Prostate gland (tissue), 2 donors: ENCODE data around the gene ASIP. TPM values are rescaled to one million over a fixed set of nuclear protein-coding genes. Genes with fewer than 3 reads are reported as not detected.
A peak's percentile ranks its signal among the peaks of the same experiment; 100 is the strongest.

Experiments used
- DNase-seq: peaks from one replicate; pipeline ENCODE4 v3.0.0-alpha.2; 2019; ENCODE audit warnings: low spot score
- H3K27ac ChIP-seq, 2 donors: fragments of 200-600 bp; sonication (generic); 2 replicates each; pipeline ENCODE4 v1.5.1; 2017 to 2019
- H3K27me3 ChIP-seq: fragments of 200-600 bp; sonication (generic); replicated peaks from 2 replicates; pipeline ENCODE4 v1.5.1; 2019; ENCODE audit not compliant: insufficient read depth
- H3K36me3 ChIP-seq, 2 donors: fragments of 200-600 bp; sonication (generic); 1 replicate in 1 of 2; 2 replicates in 1 of 2; pipeline versions ENCODE4 v1.5.1 to v1.8.1; 2017 to 2019
- H3K4me1 ChIP-seq: fragments of 200-600 bp; sonication (generic); replicated peaks from 2 replicates; pipeline ENCODE4 v1.5.1; 2019
- H3K4me3 ChIP-seq, 2 donors: fragments of 200-600 bp; sonication (generic); 2 replicates each; pipeline ENCODE4 v1.5.1; 2017 to 2019
- H3K9me3 ChIP-seq: fragments of 200-600 bp; sonication (generic); 2 replicates; pipeline ENCODE4 v1.5.1; 2017
- POLR2A ChIP-seq: fragments of 450-650 bp; IDR thresholded peaks from one replicate; pipeline ENCODE4 v1.6.1; 2016; ENCODE audit warnings: antibody characterized with exemption, mild to moderate bottlenecking
- POLR2AphosphoS5 ChIP-seq: sonication (generic); formaldehyde crosslinking; IDR thresholded peaks from one replicate; pipeline ENCODE4 v1.6.1; 2017; ENCODE audit warnings: antibody characterized with exemption
- WGBS: methylation state at CpG from one replicate; pipeline ENCODE4 v1.1.5; 2018; 5-methylcytosine and 5-hydroxymethylcytosine counted together
- intact Hi-C: fragments of 100-400 bp; cut with DNase I; formaldehyde crosslinking; loops from one replicate; pipeline ENCODE4 v1.14.2; 2022
- total RNA-seq, 2 donors: library from RNA; depleted of rRNA; stranded (reverse); fragments of >200 nt; gene quantifications; one replicate each; pipeline ENCODE4 v1.1.0, GENCODE V29; 2016
- TF ChIP-seq, protein P1 (sequence below), 4 experiments: fragments of 200-600 bp in 2 of 4; fragments of 450-650 bp in 2 of 4; sonication (generic) in 2 of 4; IDR thresholded peaks; 1 replicate in 3 of 4; 2 replicates in 1 of 4; pipeline ENCODE4 v1.5.1; 2016 to 2019; ENCODE audit warnings: antibody characterized with exemption in 4 of 4, mild to moderate bottlenecking in 2 of 4, moderate library complexity in 2 of 4

Gene ASIP
- total RNA-seq, 2 donors from 2014 or later = 3.6 TPM; not detected in 1

DNA sequence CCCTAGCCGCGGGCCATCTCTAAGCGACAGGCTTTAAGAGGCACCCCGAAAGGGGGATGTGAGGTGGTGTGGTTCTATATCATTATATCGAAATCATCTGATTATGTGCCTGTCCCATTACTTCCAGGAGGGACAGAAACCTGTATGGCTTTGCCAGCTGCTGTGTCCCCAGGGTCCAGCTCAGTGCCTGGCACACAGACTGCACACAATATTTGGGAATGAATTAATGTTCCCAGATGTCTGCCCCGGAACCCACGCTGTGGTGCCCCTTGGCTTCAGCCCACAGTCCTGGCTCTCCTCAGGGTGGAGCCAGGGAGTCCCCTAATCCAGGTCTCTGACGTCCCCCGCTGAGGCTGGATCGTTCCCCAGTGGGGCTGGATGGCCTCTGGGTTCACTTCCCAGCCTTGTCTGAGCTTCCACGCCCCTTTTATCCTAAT is 70.8 kb downstream of the ASIP start:
- no peak overlapping the region for H3K27ac ChIP-seq
- no peaks in the 10 kb centered on the region for H3K9me3 ChIP-seq
- TF ChIP-seq, protein P1, sequence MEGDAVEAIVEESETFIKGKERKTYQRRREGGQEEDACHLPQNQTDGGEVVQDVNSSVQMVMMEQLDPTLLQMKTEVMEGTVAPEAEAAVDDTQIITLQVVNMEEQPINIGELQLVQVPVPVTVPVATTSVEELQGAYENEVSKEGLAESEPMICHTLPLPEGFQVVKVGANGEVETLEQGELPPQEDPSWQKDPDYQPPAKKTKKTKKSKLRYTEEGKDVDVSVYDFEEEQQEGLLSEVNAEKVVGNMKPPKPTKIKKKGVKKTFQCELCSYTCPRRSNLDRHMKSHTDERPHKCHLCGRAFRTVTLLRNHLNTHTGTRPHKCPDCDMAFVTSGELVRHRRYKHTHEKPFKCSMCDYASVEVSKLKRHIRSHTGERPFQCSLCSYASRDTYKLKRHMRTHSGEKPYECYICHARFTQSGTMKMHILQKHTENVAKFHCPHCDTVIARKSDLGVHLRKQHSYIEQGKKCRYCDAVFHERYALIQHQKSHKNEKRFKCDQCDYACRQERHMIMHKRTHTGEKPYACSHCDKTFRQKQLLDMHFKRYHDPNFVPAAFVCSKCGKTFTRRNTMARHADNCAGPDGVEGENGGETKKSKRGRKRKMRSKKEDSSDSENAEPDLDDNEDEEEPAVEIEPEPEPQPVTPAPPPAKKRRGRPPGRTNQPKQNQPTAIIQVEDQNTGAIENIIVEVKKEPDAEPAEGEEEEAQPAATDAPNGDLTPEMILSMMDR (IDR thresholded peaks at IDR 0.05) = no peak
- TF ChIP-seq POLR2A (no peak), POLR2AphosphoS5 (no peak)
- WGBS = 33% methylated on average over 11 of the region's 11 CpGs
- H3K27me3 ChIP-seq = no peaks in the 10 kb centered on the region
- intact Hi-C loops = loop anchor here (1.0 to 10.0 kb wide), 3 partner anchors 161 to 463 kb away; no protein-coding TSS in a partner anchor
- peak overlapping the region in 1 of 2 donors; percentile 15 for H3K4me3 ChIP-seq
- no peaks in the 10 kb centered on the region for H3K36me3 ChIP-seq
- no peak for DNase-seq
- peaks cover 6% of the 10 kb centered on the region for H3K4me1 ChIP-seq

DNA sequence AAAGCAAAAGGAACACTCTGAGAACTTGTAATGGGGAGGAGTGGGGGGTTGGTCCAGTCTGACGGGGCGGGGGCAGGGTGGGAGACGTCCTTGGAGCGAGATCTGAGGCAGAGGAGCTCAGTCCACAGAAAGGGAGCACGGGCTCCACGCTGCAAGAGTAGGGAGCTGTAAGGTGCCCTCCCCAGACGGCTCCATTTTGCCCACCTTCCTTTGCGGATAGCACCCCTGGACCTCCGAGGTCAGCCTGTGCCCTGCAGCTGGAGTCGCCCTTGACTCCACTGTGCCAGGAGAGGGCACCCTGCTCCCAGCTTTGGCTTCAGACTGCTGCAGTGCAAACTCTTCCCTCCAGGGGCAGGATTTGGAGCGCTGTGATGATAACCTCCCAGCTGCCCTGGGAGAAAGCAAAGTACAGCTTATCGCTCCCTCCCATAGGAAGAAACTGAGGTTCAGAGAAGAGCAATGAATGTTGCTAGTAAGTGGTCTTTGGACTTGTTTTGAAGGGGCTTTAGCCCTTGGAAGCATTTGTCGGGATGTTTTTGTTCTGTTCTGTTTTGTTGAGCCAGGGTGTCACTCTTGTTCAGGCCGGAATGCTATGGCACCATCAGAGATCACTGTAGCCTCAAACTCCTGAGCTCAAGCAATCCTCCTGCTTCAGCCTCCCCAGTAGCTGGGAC is 71.5 kb downstream of the ASIP start:
- Histone ChIP-seq H3K27me3 (no peaks in the 10 kb centered on the region), H3K27ac (no peak overlapping the region), H3K4me1 (peaks cover 6% of the 10 kb centered on the region), H3K36me3 (no peaks in the 10 kb centered on the region), H3K9me3 (no peaks in the 10 kb centered on the region), H3K4me3 (peak overlapping the region in 1 of 2 donors; percentile 15)
- 12% methylated on average over 14 of the region's 14 CpGs for WGBS
- intact Hi-C loops = loop anchor here (1.0 to 10.0 kb wide), 3 partner anchors 160 to 462 kb away; no protein-coding TSS in a partner anchor
- TF ChIP-seq, protein P1 (IDR thresholded peaks at IDR 0.05) = peak; percentile 82 to 100 (median 96)
- no peak for TF ChIP-seq POLR2A
- TF ChIP-seq POLR2AphosphoS5 = peak; percentile 79
- DNase-seq = peak; percentile 81

DNA sequence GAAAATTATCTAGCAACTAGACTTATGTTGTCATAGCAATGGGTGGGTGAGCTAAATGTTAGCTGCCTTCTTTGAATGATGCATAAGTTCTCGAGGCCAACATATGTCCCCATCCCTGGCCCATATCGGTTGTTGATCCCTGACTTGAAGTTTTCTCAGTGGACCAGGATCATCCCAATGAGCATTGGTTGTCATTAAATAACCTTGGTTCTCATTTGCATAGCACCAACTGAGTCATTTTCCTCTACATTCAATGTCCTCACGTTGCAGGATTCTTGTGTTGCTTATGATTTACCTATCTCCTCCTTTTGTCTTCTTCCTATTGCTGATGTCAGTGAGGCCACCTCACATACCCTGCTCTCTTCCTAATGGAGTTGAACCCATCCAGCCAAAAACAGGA is 74.0 kb downstream of the ASIP start:
- 95% methylated on average over 3 of the region's 3 CpGs for WGBS
- DNase-seq = no peak
- Histone ChIP-seq H3K9me3 (no peaks in the 10 kb centered on the region), H3K36me3 (no peaks in the 10 kb centered on the region), H3K4me1 (peaks cover 6% of the 10 kb centered on the region), H3K27ac (no peak overlapping the region), H3K27me3 (no peaks in the 10 kb centered on the region), H3K4me3 (no peak overlapping the region)
- intact Hi-C loops = loop anchor here (10.0 kb wide), 1 partner anchor 460 kb away; no protein-coding TSS in a partner anchor
- TF ChIP-seq POLR2A (no peak), POLR2AphosphoS5 (no peak)
- TF ChIP-seq, protein P1 (IDR thresholded peaks at IDR 0.05) = no peak

DNA sequence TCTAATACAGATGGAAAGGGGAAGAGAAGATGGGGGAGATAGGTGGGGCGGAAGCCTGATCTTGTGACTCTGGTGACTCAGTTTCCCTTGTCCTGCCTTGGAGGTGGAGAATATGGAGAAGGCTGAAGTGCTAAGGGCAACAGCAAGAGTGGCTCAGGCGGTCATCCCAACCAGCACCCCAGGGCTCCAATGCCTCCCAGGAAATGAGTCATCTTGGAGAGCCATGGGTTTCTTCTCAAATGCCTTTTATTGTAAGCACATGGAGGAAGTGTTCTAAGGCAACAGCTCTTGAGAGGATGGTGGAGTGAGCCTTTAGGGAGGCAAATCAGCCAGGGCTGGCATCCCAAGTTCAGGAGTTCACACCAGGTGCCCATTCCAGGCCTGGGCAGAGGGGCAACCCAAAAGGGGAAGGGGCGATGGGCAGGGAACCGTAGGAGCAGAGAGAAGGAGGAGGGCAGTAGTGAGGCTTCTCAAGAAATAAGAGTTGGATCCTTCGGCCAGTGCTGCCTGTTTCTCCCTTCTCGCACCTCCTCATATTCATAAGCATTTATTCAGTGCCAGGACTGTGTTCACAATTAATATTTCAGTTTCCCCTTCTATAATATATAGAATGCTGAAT is 75.1 kb downstream of the ASIP start:
- Histone ChIP-seq H3K4me3 (no peak overlapping the region), H3K4me1 (peaks cover 4% of the 10 kb centered on the region), H3K27ac (no peak overlapping the region), H3K27me3 (no peaks in the 10 kb centered on the region), H3K36me3 (no peaks in the 10 kb centered on the region), H3K9me3 (no peaks in the 10 kb centered on the region)
- TF ChIP-seq POLR2A = no peak
- TF ChIP-seq POLR2AphosphoS5 = no peak
- TF ChIP-seq, protein P1 (IDR thresholded peaks at IDR 0.05) = no peak
- WGBS = 96% methylated on average over 6 of the region's 6 CpGs
- no peak for DNase-seq
- intact Hi-C loops = loop anchor here (10.0 kb wide), 1 partner anchor 458 kb away; no protein-coding TSS in a partner anchor

Other genes starting within 250 kb of the ASIP start
- 100 to 1,000 TPM; 120 to 187 TPM for gene RALY, start 247.5 kb upstream of the ASIP start, total RNA-seq
- gene EIF2S2, start 129.2 kb upstream of the ASIP start, total RNA-seq = 10 to 100 TPM; 32.7 to 41.0 TPM
- gene AHCY, start 61.9 kb downstream of the ASIP start, total RNA-seq = 100 to 1,000 TPM; 162 to 170 TPM
- gene ITCH, start 121.8 kb downstream of the ASIP start, total RNA-seq = 10 to 100 TPM; 45.4 to 89.2 TPM